ENCODE data around the gene ZNF444. TPM values are rescaled to one million over a fixed set of nuclear protein-coding genes. Genes with fewer than 3 reads are reported as not detected.
"Not testable (repeated sequence)": the region's sequence is repeated elsewhere in the genome, so short reads cannot be mapped to it uniquely, and the experiment has no call there.

ZNF444 gene
- total and polyA plus RNA-seq, 4 donors = 10.0 to 54.9 (median 34.0) TPM

GRCh38 chr19:56098731-56099568, 42.1 kb upstream of the ZNF444 start:
- no peaks in the 10 kb centered on the region for H3K9me3 ChIP-seq (ENCODE audit: control insufficient read depth, insufficient read depth, low read length)
- WGBS (ENCODE audit: insufficient coverage) = 97% methylated on average over 28 of the region's 34 CpGs
- no peaks in the 10 kb centered on the region for H3K27me3 ChIP-seq (ENCODE audit: control insufficient read depth, insufficient read depth, low read length)
- H3K4me1 ChIP-seq (ENCODE audit: control insufficient read depth, insufficient read depth, low read length) = peaks cover 3% of the 10 kb centered on the region
- H3K4me3 ChIP-seq (ENCODE audit: low read depth, low read length) = no peak overlapping the region
- peaks cover 78% of the 10 kb centered on the region for H3K36me3 ChIP-seq (ENCODE audit: control insufficient read depth, insufficient read depth, low read length)
- H3K27ac ChIP-seq (ENCODE audit: low read depth, low read length) = no peak overlapping the region
- DNase-seq (ENCODE audit: low read depth in 4 of 6, low spot score in 6 of 6) = no peak

GRCh38 chr19:56099638-56100539, 41.2 kb upstream of the ZNF444 start:
- no peak for DNase-seq (ENCODE audit: low read depth in 4 of 6, low spot score in 6 of 6)
- no peak overlapping the region for H3K4me3 ChIP-seq (ENCODE audit: low read depth, low read length)
- H3K27ac ChIP-seq (ENCODE audit: low read depth, low read length) = no peak overlapping the region
- H3K36me3 ChIP-seq (ENCODE audit: control insufficient read depth, insufficient read depth, low read length) = peaks cover 78% of the 10 kb centered on the region
- no peaks in the 10 kb centered on the region for H3K27me3 ChIP-seq (ENCODE audit: control insufficient read depth, insufficient read depth, low read length)
- H3K9me3 ChIP-seq (ENCODE audit: control insufficient read depth, insufficient read depth, low read length) = no peaks in the 10 kb centered on the region
- WGBS (ENCODE audit: insufficient coverage) = 95% methylated on average over 27 of the region's 31 CpGs
- H3K4me1 ChIP-seq (ENCODE audit: control insufficient read depth, insufficient read depth, low read length) = peaks cover 8% of the 10 kb centered on the region

GRCh38 chr19:56101095-56101494, 40.0 kb upstream of the ZNF444 start:
- no peaks in the 10 kb centered on the region for H3K9me3 ChIP-seq (ENCODE audit: control insufficient read depth, insufficient read depth, low read length)
- no peaks in the 10 kb centered on the region for H3K27me3 ChIP-seq (ENCODE audit: control insufficient read depth, insufficient read depth, low read length)
- no peak overlapping the region for H3K27ac ChIP-seq (ENCODE audit: low read depth, low read length)
- H3K36me3 ChIP-seq (ENCODE audit: control insufficient read depth, insufficient read depth, low read length) = peaks cover 72% of the 10 kb centered on the region
- no peak overlapping the region for H3K4me3 ChIP-seq (ENCODE audit: low read depth, low read length)
- DNase-seq (ENCODE audit: low read depth in 4 of 6, low spot score in 6 of 6) = no peak
- 84% methylated on average over 19 of the region's 25 CpGs for WGBS (ENCODE audit: insufficient coverage)
- H3K4me1 ChIP-seq (ENCODE audit: control insufficient read depth, insufficient read depth, low read length) = peaks cover 16% of the 10 kb centered on the region

GRCh38 chr19:56101746-56102535, 39.1 kb upstream of the ZNF444 start:
- H3K27me3 ChIP-seq (ENCODE audit: control insufficient read depth, insufficient read depth, low read length) = no peaks in the 10 kb centered on the region
- no peaks in the 10 kb centered on the region for H3K9me3 ChIP-seq (ENCODE audit: control insufficient read depth, insufficient read depth, low read length)
- no peak overlapping the region for H3K27ac ChIP-seq (ENCODE audit: low read depth, low read length)
- DNase-seq (ENCODE audit: low read depth in 4 of 6, low spot score in 6 of 6) = no peak
- no peak overlapping the region for H3K4me3 ChIP-seq (ENCODE audit: low read depth, low read length)
- H3K36me3 ChIP-seq (ENCODE audit: control insufficient read depth, insufficient read depth, low read length) = peaks cover 75% of the 10 kb centered on the region
- H3K4me1 ChIP-seq (ENCODE audit: control insufficient read depth, insufficient read depth, low read length) = peaks cover 21% of the 10 kb centered on the region
- 91% methylated on average over 32 of the region's 34 CpGs for WGBS (ENCODE audit: insufficient coverage)

GRCh38 chr19:56103027-56103614, 38.0 kb upstream of the ZNF444 start:
- no peak overlapping the region for H3K4me3 ChIP-seq (ENCODE audit: low read depth, low read length)
- 89% methylated on average over 20 of the region's 20 CpGs for WGBS (ENCODE audit: insufficient coverage)
- no peaks in the 10 kb centered on the region for H3K27me3 ChIP-seq (ENCODE audit: control insufficient read depth, insufficient read depth, low read length)
- no peaks in the 10 kb centered on the region for H3K9me3 ChIP-seq (ENCODE audit: control insufficient read depth, insufficient read depth, low read length)
- H3K4me1 ChIP-seq (ENCODE audit: control insufficient read depth, insufficient read depth, low read length) = peaks cover 27% of the 10 kb centered on the region
- H3K27ac ChIP-seq (ENCODE audit: low read depth, low read length) = no peak overlapping the region
- H3K36me3 ChIP-seq (ENCODE audit: control insufficient read depth, insufficient read depth, low read length) = peaks cover 70% of the 10 kb centered on the region
- no peak for DNase-seq (ENCODE audit: low read depth in 4 of 6, low spot score in 6 of 6)

- Histone ChIP-seq H3K27ac (ENCODE audit: low read depth, low read length) (no peak overlapping the region), H3K4me1 (ENCODE audit: control insufficient read depth, insufficient read depth, low read length) (peaks cover 40% of the 10 kb centered on the region)
Observed at GRCh38 chr19:56104423-56104822, 36.7 kb upstream of the ZNF444 start.

GRCh38 chr19:56105090-56105701, 35.9 kb upstream of the ZNF444 start:
- 13% methylated on average over 20 of the region's 22 CpGs for WGBS (ENCODE audit: insufficient coverage)
- Histone ChIP-seq H3K27ac (ENCODE audit: low read depth, low read length) (no peak overlapping the region), H3K4me1 (ENCODE audit: control insufficient read depth, insufficient read depth, low read length) (peaks cover 44% of the 10 kb centered on the region), H3K27me3 (ENCODE audit: control insufficient read depth, insufficient read depth, low read length) (no peaks in the 10 kb centered on the region), H3K36me3 (ENCODE audit: control insufficient read depth, insufficient read depth, low read length) (peaks cover 61% of the 10 kb centered on the region), H3K9me3 (ENCODE audit: control insufficient read depth, insufficient read depth, low read length) (no peaks in the 10 kb centered on the region), H3K4me3 (ENCODE audit: low read depth, low read length) (no peak overlapping the region)
- DNase-seq (ENCODE audit: low read depth in 4 of 6, low spot score in 6 of 6) = peak in 3 of 6 donors; percentile 23 to 79 (median 72)

More at GRCh38 chr19:56104423-56104822, 36.7 kb upstream of the ZNF444 start:
- 99% methylated on average over 28 of the region's 29 CpGs for WGBS (ENCODE audit: insufficient coverage)
- no peaks in the 10 kb centered on the region for H3K27me3 ChIP-seq (ENCODE audit: control insufficient read depth, insufficient read depth, low read length)
- H3K36me3 ChIP-seq (ENCODE audit: control insufficient read depth, insufficient read depth, low read length) = peaks cover 68% of the 10 kb centered on the region
- no peak for DNase-seq (ENCODE audit: low read depth in 4 of 6, low spot score in 6 of 6)
- H3K4me3 ChIP-seq (ENCODE audit: low read depth, low read length) = no peak overlapping the region
- H3K9me3 ChIP-seq (ENCODE audit: control insufficient read depth, insufficient read depth, low read length) = no peaks in the 10 kb centered on the region

- not testable (repeated sequence) for H3K27ac ChIP-seq (ENCODE audit: low read depth, low read length)
- WGBS (ENCODE audit: insufficient coverage) = 95% methylated on average over 59 of the region's 61 CpGs
- peaks cover 50% of the 10 kb centered on the region for H3K4me1 ChIP-seq (ENCODE audit: control insufficient read depth, insufficient read depth, low read length)
Observed at GRCh38 chr19:56105831-56106396, 35.2 kb upstream of the ZNF444 start.

More at GRCh38 chr19:56105831-56106396, 35.2 kb upstream of the ZNF444 start:
- H3K36me3 ChIP-seq (ENCODE audit: control insufficient read depth, insufficient read depth, low read length) = peaks cover 58% of the 10 kb centered on the region
- H3K27me3 ChIP-seq (ENCODE audit: control insufficient read depth, insufficient read depth, low read length); H3K4me3 ChIP-seq (ENCODE audit: low read depth, low read length); DNase-seq (ENCODE audit: low read depth in 4 of 6, low spot score in 6 of 6); H3K9me3 ChIP-seq (ENCODE audit: control insufficient read depth, insufficient read depth, low read length): not testable (repeated sequence)
